ENCODE results near the gene BRD9. TPM values are rescaled to one million over a fixed set of nuclear protein-coding genes. Genes with fewer than 3 reads are reported as not detected.
"Not testable (repeated sequence)": the region's sequence is repeated elsewhere in the genome, so short reads cannot be mapped to it uniquely, and the experiment has no call there.

Gene BRD9
- 10 to 100 TPM; 54.1 to 57.9 TPM for total RNA-seq

GRCh38 chr5:892394-893136 is at the start of gene BRD9, which contains the start of gene TRIP13:
TSS of gene BRD9 (minus strand) at chr5:892801. CDS start at chr5:892657, 144 bp downstream.
TSS of gene TRIP13 (plus strand) at chr5:892884. CDS start at chr5:892999, 115 bp downstream.
- ChIA-PET CTCF (interaction anchor here (1.4 to 1.5 kb wide), 3 partner anchors 8 to 219 kb away, joined by 3 to 4 read pairs (median 3); no protein-coding TSS in a partner anchor), POLR2A (interaction anchor here (1.0 kb wide), 1 partner anchor 19 kb away, joined by 3 read pairs; no protein-coding TSS in a partner anchor)

- POLR2A ChIA-PET, CTCF ChIA-PET: not testable (repeated sequence)
Measured at GRCh38 chr5:940741-941140, 48.1 kb upstream of the BRD9 start.

GRCh38 chr5:939368-939767 is 46.8 kb upstream of the BRD9 start:
- CTCF ChIA-PET: no interaction called here
- POLR2A ChIA-PET: no interaction called here

GRCh38 chr5:937151-937924 is 44.7 kb upstream of the BRD9 start:
- CTCF ChIA-PET: interaction anchor here (1.1 kb wide), 1 partner anchor 12 kb away, joined by 3 read pairs; no protein-coding TSS in a partner anchor
- POLR2A ChIA-PET: no interaction called here

GRCh38 chr5:936149-937144 is 43.8 kb upstream of the BRD9 start:
- ChIA-PET CTCF (interaction anchor here (1.1 kb wide), 1 partner anchor 13 kb away, joined by 3 read pairs; no protein-coding TSS in a partner anchor), POLR2A (no interaction called here)

GRCh38 chr5:935510-936084 is 43.0 kb upstream of the BRD9 start:
- ChIA-PET POLR2A (no interaction called here), CTCF (no interaction called here)

GRCh38 chr5:934381-934967 is 41.9 kb upstream of the BRD9 start:
- CTCF ChIA-PET: interaction anchor here (0.7 kb wide), 1 partner anchor 292 kb away, joined by 3 read pairs; no protein-coding TSS in a partner anchor
- POLR2A ChIA-PET: not testable (repeated sequence)

GRCh38 chr5:933951-934350 is 41.4 kb upstream of the BRD9 start:
- POLR2A ChIA-PET: not testable (repeated sequence)
- CTCF ChIA-PET: interaction anchor here (0.7 to 1.8 kb wide), 2 partner anchors 23 to 291 kb away, joined by 3 to 4 read pairs; no protein-coding TSS in a partner anchor

GRCh38 chr5:933251-933861 is 40.8 kb upstream of the BRD9 start:
- CTCF ChIA-PET: interaction anchor here (1.2 to 1.8 kb wide), 2 partner anchors 10 to 24 kb away, joined by 4 to 5 read pairs; no protein-coding TSS in a partner anchor
- POLR2A ChIA-PET: no interaction called here

GRCh38 chr5:932628-933250 is 40.1 kb upstream of the BRD9 start:
- CTCF ChIA-PET: interaction anchor here (1.2 to 1.8 kb wide), 2 partner anchors 9 to 25 kb away, joined by 4 to 5 read pairs; no protein-coding TSS in a partner anchor
- POLR2A ChIA-PET: no interaction called here

- ChIA-PET POLR2A (no interaction called here), CTCF (interaction anchor here (0.8 to 1.8 kb wide), 3 partner anchors 8 to 25 kb away, joined by 3 to 5 read pairs (median 4); no protein-coding TSS in a partner anchor)
Measured at GRCh38 chr5:932151-932627, 39.6 kb upstream of the BRD9 start.

- ChIA-PET POLR2A (no interaction called here), CTCF (interaction anchor here (0.8 kb wide), 1 partner anchor 8 kb away, joined by 3 read pairs; no protein-coding TSS in a partner anchor)
Measured at GRCh38 chr5:931570-932145, 39.1 kb upstream of the BRD9 start.

GRCh38 chr5:930866-931265 is 38.3 kb upstream of the BRD9 start:
- CTCF ChIA-PET: no interaction called here
- POLR2A ChIA-PET: no interaction called here

- CTCF ChIA-PET: interaction anchor here (1.1 kb wide), 1 partner anchor 16 kb away, joined by 3 read pairs; no protein-coding TSS in a partner anchor
- POLR2A ChIA-PET: no interaction called here
Measured at GRCh38 chr5:929596-929995, 37.0 kb upstream of the BRD9 start.

GRCh38 chr5:929182-929581 is 36.6 kb upstream of the BRD9 start:
- CTCF ChIA-PET: not testable (repeated sequence)

GRCh38 chr5:927172-928015 is 34.8 kb upstream of the BRD9 start:
- ChIA-PET CTCF (no interaction called here), POLR2A (no interaction called here)

More at GRCh38 chr5:929182-929581, 36.6 kb upstream of the BRD9 start:
- POLR2A ChIA-PET: not testable (repeated sequence)

Measured in activated CD8-positive, alpha-beta memory T cell treated with anti-CD3 and anti-CD28 coated beads for 36 hours (primary cell).